Large intestine (tissue), 3 donors: Measurements from ENCODE around the gene ADSS1. TPM values are rescaled to one million over a fixed set of nuclear protein-coding genes. Genes with fewer than 3 reads are reported as not detected.

Source experiments
- DNase-seq, 2 donors: peaks; one replicate each; pipeline versions ENCODE4 v3.0.0 to v3.0.0-alpha.2; 2013
- H3K27ac ChIP-seq: one replicate; pipeline ENCODE4 v1.5.1; 2013; ENCODE audit warnings: low read length
- H3K27me3 ChIP-seq: 2 replicates; pipeline ENCODE4 v1.6.1; 2013; ENCODE audit warnings: low read length; ENCODE audit not compliant: control insufficient read depth, insufficient read depth
- H3K36me3 ChIP-seq: 2 replicates; pipeline ENCODE4 v1.6.1; 2013; ENCODE audit warnings: low read length; ENCODE audit not compliant: control insufficient read depth, insufficient read depth
- H3K4me1 ChIP-seq: one replicate; pipeline ENCODE4 v1.6.1; 2013; ENCODE audit warnings: low read length; ENCODE audit not compliant: control insufficient read depth, insufficient read depth
- H3K4me3 ChIP-seq: one replicate; pipeline ENCODE4 v1.5.1; 2013; ENCODE audit warnings: low read length
- H3K9me3 ChIP-seq: one replicate; pipeline ENCODE4 v1.6.1; 2013; ENCODE audit warnings: mild to moderate bottlenecking, low read depth, low read length, moderate library complexity; ENCODE audit not compliant: control insufficient read depth
- WGBS: methylation state at CpG from one replicate; pipeline ENCODE4 v1.1.5; 2013; ENCODE audit warnings: low lambda C conversion rate; ENCODE audit not compliant: insufficient coverage; 5-methylcytosine and 5-hydroxymethylcytosine counted together
- polyA plus RNA-seq: library from polyadenylated mRNA; unstranded; fragments of 120-200 nt; gene quantifications from one replicate; pipeline ENCODE4 v1.2.1, GENCODE V29; 2013

The ADSS1 gene
- polyA plus RNA-seq, 1 donor = 6.3 TPM

GRCh38 chr14:104700225-104700651, 23.8 kb upstream of the ADSS1 start:
- no CpG with 5 or more reads among the region's 14 CpGs for WGBS
- Histone ChIP-seq H3K4me3 (no peak overlapping the region), H3K4me1 (peaks cover 4% of the 10 kb centered on the region), H3K27me3 (no peaks in the 10 kb centered on the region), H3K36me3 (peaks cover 42% of the 10 kb centered on the region), H3K9me3 (peaks cover 7% of the 10 kb centered on the region), H3K27ac (no peak overlapping the region)
- no peak for DNase-seq

GRCh38 chr14:104700747-104701217, 23.2 kb upstream of the ADSS1 start:
- H3K36me3 ChIP-seq = peaks cover 46% of the 10 kb centered on the region
- H3K27me3 ChIP-seq = no peaks in the 10 kb centered on the region
- no CpG with 5 or more reads among the region's 22 CpGs for WGBS
- H3K9me3 ChIP-seq = peaks cover 7% of the 10 kb centered on the region
- H3K27ac ChIP-seq = no peak overlapping the region
- H3K4me1 ChIP-seq = peaks cover 4% of the 10 kb centered on the region
- DNase-seq = no peak
- no peak overlapping the region for H3K4me3 ChIP-seq

GRCh38 chr14:104701383-104702076, 22.5 kb upstream of the ADSS1 start:
- no peak for DNase-seq
- Histone ChIP-seq H3K4me1 (peaks cover 4% of the 10 kb centered on the region), H3K27me3 (no peaks in the 10 kb centered on the region), H3K9me3 (peaks cover 7% of the 10 kb centered on the region), H3K36me3 (peaks cover 46% of the 10 kb centered on the region), H3K4me3 (no peak overlapping the region), H3K27ac (no peak overlapping the region)
- WGBS = 80% methylated on average over 1 of the region's 46 CpGs

GRCh38 chr14:104702106-104702505, 21.9 kb upstream of the ADSS1 start:
- H3K36me3 ChIP-seq = peaks cover 47% of the 10 kb centered on the region
- no peaks in the 10 kb centered on the region for H3K27me3 ChIP-seq
- H3K4me1 ChIP-seq = peaks cover 4% of the 10 kb centered on the region
- peaks cover 7% of the 10 kb centered on the region for H3K9me3 ChIP-seq
- no peak for DNase-seq
- WGBS = no CpG with 5 or more reads among the region's 12 CpGs
- H3K27ac ChIP-seq = no peak overlapping the region
- H3K4me3 ChIP-seq = no peak overlapping the region

GRCh38 chr14:104702673-104703072, 21.4 kb upstream of the ADSS1 start:
- H3K9me3 ChIP-seq = peaks cover 7% of the 10 kb centered on the region
- H3K4me1 ChIP-seq = peaks cover 1% of the 10 kb centered on the region
- no peaks in the 10 kb centered on the region for H3K27me3 ChIP-seq
- no CpG with 5 or more reads among the region's 4 CpGs for WGBS
- H3K36me3 ChIP-seq = peaks cover 47% of the 10 kb centered on the region
- no peak overlapping the region for H3K27ac ChIP-seq
- no peak overlapping the region for H3K4me3 ChIP-seq
- no peak for DNase-seq

- DNase-seq = no peak
Observed at GRCh38 chr14:104703269-104703668, 20.8 kb upstream of the ADSS1 start.

GRCh38 chr14:104704252-104704651, 19.8 kb upstream of the ADSS1 start:
- peaks cover 51% of the 10 kb centered on the region for H3K36me3 ChIP-seq
- WGBS = 90% methylated on average over 2 of the region's 22 CpGs
- peaks cover 7% of the 10 kb centered on the region for H3K9me3 ChIP-seq
- no peak for DNase-seq
- H3K27me3 ChIP-seq = no peaks in the 10 kb centered on the region
- no peak overlapping the region for H3K4me3 ChIP-seq
- no peak overlapping the region for H3K27ac ChIP-seq
- no peaks in the 10 kb centered on the region for H3K4me1 ChIP-seq

More at GRCh38 chr14:104703269-104703668, 20.8 kb upstream of the ADSS1 start:
- Histone ChIP-seq H3K9me3 (peaks cover 7% of the 10 kb centered on the region), H3K27me3 (no peaks in the 10 kb centered on the region), H3K4me3 (no peak overlapping the region), H3K36me3 (peaks cover 47% of the 10 kb centered on the region), H3K27ac (no peak overlapping the region), H3K4me1 (no peaks in the 10 kb centered on the region)
- WGBS = no CpG with 5 or more reads among the region's 28 CpGs

- no peak overlapping the region for H3K27ac ChIP-seq
- peaks cover 7% of the 10 kb centered on the region for H3K9me3 ChIP-seq
- H3K4me1 ChIP-seq = no peaks in the 10 kb centered on the region
- H3K27me3 ChIP-seq = no peaks in the 10 kb centered on the region
- no peak for DNase-seq
- H3K4me3 ChIP-seq = no peak overlapping the region
- peaks cover 63% of the 10 kb centered on the region for H3K36me3 ChIP-seq
- WGBS = no CpG with 5 or more reads among the region's 21 CpGs
Observed at GRCh38 chr14:104705340-104706047, 18.5 kb upstream of the ADSS1 start.

GRCh38 chr14:104706733-104707607, 17.1 kb upstream of the ADSS1 start:
- no CpG with 5 or more reads among the region's 28 CpGs for WGBS
- no peak overlapping the region for H3K27ac ChIP-seq
- no peaks in the 10 kb centered on the region for H3K27me3 ChIP-seq
- H3K36me3 ChIP-seq = peaks cover 72% of the 10 kb centered on the region
- DNase-seq = no peak
- peaks cover 7% of the 10 kb centered on the region for H3K9me3 ChIP-seq
- H3K4me3 ChIP-seq = no peak overlapping the region
- no peaks in the 10 kb centered on the region for H3K4me1 ChIP-seq
